ENCODE data around the gene ZNF808. TPM values are rescaled to one million over a fixed set of nuclear protein-coding genes. Genes with fewer than 3 reads are reported as not detected.

The ZNF808 gene
- total RNA-seq, 1 experiment from 2014 or later, result 19.8 TPM

DNA sequence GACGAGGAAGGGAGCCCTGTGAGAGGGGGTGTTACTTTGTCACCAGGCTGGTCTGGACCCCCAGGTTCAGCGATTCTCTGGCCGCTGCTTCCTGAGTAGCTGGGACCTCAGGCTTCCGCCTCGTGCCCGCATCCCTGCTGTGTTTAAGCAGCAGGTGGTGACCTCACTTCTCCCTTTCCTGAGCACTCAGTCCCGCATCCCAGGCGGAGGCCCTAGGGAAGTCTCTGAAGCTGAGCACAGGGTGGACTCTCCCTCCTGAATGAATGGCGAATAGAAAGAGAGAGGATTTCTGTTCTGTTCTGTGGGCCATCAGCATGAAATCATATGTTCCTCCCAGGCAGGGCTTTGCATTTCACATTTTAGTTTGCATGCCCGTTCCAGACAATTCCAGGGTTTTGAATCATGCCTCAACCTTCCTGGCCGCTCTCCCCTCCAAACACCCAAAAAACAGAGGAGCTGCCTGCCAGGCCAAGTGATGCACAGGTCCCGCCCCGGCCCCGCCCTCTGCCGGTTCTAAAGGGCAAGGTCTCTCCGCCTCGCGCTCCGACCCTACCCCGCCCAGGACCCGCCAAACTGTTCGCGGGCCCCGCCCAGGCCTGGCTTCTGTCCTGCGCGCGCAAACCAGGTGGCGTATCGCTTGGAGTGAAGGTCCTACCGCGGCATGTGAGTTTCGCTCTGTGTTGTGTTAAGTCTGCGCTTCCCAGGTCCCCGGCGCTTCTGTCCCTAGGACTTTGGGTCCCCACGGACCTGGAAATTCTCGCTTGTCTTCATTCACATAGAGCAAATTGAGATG is 35.1 kb upstream of the ZNF808 start:
- no TSS peak for BruUV-seq (replicated peaks)
- Mint-ChIP-seq H3K36me3 (ENCODE audit: insufficient read depth, unreplicated experiment) (peaks cover 6% of the 10 kb centered on the region), H3K4me1 (ENCODE audit: low read depth, unreplicated experiment) (no peaks in the 10 kb centered on the region), H3K27me3 (ENCODE audit: insufficient read depth, unreplicated experiment) (no peaks in the 10 kb centered on the region), H3K9me3 (ENCODE audit: unreplicated experiment) (peaks cover 24% of the 10 kb centered on the region), H3K4me3 (ENCODE audit: unreplicated experiment) (peak overlapping the region; percentile 65), H3K27ac (ENCODE audit: unreplicated experiment) (no peak overlapping the region)
- Histone ChIP-seq H3K4me3 (ENCODE audit: low read depth, low read length) (no peak overlapping the region), H3K36me3 (ENCODE audit: control insufficient read depth, insufficient read depth, low read length) (no peaks in the 10 kb centered on the region), H3K4me1 (no peaks in the 10 kb centered on the region), H3K9me3 (peaks cover 6% of the 10 kb centered on the region; the same call in 1 of the 2 replicates), H3K27me3 (replicated peaks; ENCODE audit: control insufficient read depth, insufficient read depth, low read length) (no peaks in the 10 kb centered on the region)
- POLR2A ChIA-PET, result no interaction called here
- TF ChIP-seq, protein P1, sequence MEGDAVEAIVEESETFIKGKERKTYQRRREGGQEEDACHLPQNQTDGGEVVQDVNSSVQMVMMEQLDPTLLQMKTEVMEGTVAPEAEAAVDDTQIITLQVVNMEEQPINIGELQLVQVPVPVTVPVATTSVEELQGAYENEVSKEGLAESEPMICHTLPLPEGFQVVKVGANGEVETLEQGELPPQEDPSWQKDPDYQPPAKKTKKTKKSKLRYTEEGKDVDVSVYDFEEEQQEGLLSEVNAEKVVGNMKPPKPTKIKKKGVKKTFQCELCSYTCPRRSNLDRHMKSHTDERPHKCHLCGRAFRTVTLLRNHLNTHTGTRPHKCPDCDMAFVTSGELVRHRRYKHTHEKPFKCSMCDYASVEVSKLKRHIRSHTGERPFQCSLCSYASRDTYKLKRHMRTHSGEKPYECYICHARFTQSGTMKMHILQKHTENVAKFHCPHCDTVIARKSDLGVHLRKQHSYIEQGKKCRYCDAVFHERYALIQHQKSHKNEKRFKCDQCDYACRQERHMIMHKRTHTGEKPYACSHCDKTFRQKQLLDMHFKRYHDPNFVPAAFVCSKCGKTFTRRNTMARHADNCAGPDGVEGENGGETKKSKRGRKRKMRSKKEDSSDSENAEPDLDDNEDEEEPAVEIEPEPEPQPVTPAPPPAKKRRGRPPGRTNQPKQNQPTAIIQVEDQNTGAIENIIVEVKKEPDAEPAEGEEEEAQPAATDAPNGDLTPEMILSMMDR (IDR thresholded peaks at IDR 0.05; ENCODE audit: insufficient read depth in 1 of 2, low read depth in 1 of 2, low read length in 1 of 2, severe bottlenecking in 1 of 2, unreplicated experiment in 1 of 2), result no peak
- CTCF ChIA-PET, result no interaction called here
- DNase-seq, result peak in 1 of 2 experiments; percentile 49
- intact Hi-C loops (cut with micrococcal nuclease; ENCODE audit: unreplicated experiment), result no loop called here

DNA sequence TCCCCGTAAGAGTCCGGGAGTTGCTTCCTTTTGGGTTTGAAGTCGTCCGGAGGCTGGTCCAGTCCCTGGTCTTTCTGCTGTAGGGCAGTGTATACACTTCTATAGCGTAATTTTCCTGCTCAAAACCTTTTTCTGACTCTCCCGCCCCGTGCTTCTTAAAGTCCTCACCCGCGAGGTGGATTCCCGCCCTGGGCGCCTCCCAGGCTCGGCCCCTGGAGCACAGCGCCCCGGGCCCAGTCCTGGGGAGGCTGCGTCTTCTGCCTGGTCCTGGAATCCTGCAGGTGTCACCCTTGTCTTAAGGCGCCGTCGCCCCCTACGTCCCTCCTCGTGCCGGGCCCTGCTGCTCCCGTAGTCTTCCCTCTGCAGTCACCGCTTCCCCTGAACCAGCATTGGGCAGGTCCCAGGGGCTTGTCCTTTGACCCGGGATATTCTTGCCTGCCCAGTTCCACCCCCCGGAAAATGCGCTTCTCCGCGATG is 34.4 kb upstream of the ZNF808 start:
- peaks cover 4% of the 10 kb centered on the region; the same call in 1 of the 2 replicates for H3K9me3 ChIP-seq
- DNase-seq, result peak in 1 of 2 experiments; percentile 46
- ChIA-PET CTCF (no interaction called here), POLR2A (no interaction called here)
- H3K36me3 ChIP-seq (ENCODE audit: control insufficient read depth, insufficient read depth, low read length), result no peaks in the 10 kb centered on the region
- H3K4me1 Mint-ChIP-seq (ENCODE audit: low read depth, unreplicated experiment), result no peaks in the 10 kb centered on the region
- no peak overlapping the region for H3K4me3 ChIP-seq (ENCODE audit: low read depth, low read length)
- no peak overlapping the region for H3K27ac Mint-ChIP-seq (ENCODE audit: unreplicated experiment)
- no peaks in the 10 kb centered on the region for H3K27me3 ChIP-seq (replicated peaks; ENCODE audit: control insufficient read depth, insufficient read depth, low read length)
- intact Hi-C loops (cut with micrococcal nuclease; ENCODE audit: unreplicated experiment), result no loop called here
- BruUV-seq (replicated peaks), result no TSS peak
- H3K9me3 Mint-ChIP-seq (ENCODE audit: unreplicated experiment), result peaks cover 24% of the 10 kb centered on the region
- no peaks in the 10 kb centered on the region for H3K27me3 Mint-ChIP-seq (ENCODE audit: insufficient read depth, unreplicated experiment)
- peak overlapping the region; percentile 65 for H3K4me3 Mint-ChIP-seq (ENCODE audit: unreplicated experiment)
- H3K4me1 ChIP-seq, result no peaks in the 10 kb centered on the region
- H3K36me3 Mint-ChIP-seq (ENCODE audit: insufficient read depth, unreplicated experiment), result peaks cover 6% of the 10 kb centered on the region
- TF ChIP-seq, protein P1 (IDR thresholded peaks at IDR 0.05; ENCODE audit: insufficient read depth in 1 of 2, low read depth in 1 of 2, low read length in 1 of 2, severe bottlenecking in 1 of 2, unreplicated experiment in 1 of 2), result no peak

DNA sequence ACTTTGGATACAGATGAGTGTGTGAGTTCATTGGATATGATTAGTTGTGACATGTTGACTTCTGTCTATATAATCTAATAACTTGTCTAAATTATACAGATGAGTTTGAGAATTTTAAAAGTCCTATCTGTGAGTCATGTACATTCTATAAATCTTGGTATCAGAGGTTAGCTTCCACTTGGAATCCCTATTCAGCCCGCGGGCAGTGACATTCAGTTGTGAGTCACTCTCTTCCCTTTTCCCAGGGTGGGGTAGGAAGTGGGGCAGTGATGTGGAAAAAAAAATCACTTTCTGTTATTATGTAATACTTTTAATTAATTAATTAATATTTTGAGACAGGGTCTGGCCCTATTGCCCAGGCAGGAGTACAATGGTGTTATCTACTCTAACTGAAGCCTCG is 33.0 kb upstream of the ZNF808 start:
- no peaks in the 10 kb centered on the region for H3K9me3 ChIP-seq

More for the DNA sequence above, 33.0 kb upstream of the ZNF808 start:
- no peaks in the 10 kb centered on the region for H3K27me3 ChIP-seq (replicated peaks; ENCODE audit: control insufficient read depth, insufficient read depth, low read length)
- Mint-ChIP-seq H3K4me3 (ENCODE audit: unreplicated experiment) (no peak overlapping the region), H3K9me3 (ENCODE audit: unreplicated experiment) (peaks cover 31% of the 10 kb centered on the region), H3K27me3 (ENCODE audit: insufficient read depth, unreplicated experiment) (no peaks in the 10 kb centered on the region), H3K36me3 (ENCODE audit: insufficient read depth, unreplicated experiment) (peaks cover 6% of the 10 kb centered on the region), H3K27ac (ENCODE audit: unreplicated experiment) (no peak overlapping the region), H3K4me1 (ENCODE audit: low read depth, unreplicated experiment) (no peaks in the 10 kb centered on the region)
- no peak overlapping the region for H3K4me3 ChIP-seq (ENCODE audit: low read depth, low read length)
- CTCF ChIA-PET, result no interaction called here
- BruUV-seq (replicated peaks), result no TSS peak
- POLR2A ChIA-PET, result no interaction called here
- intact Hi-C loops (cut with micrococcal nuclease; ENCODE audit: unreplicated experiment), result no loop called here
- no peaks in the 10 kb centered on the region for H3K4me1 ChIP-seq
- TF ChIP-seq, protein P1 (IDR thresholded peaks at IDR 0.05; ENCODE audit: insufficient read depth in 1 of 2, low read depth in 1 of 2, low read length in 1 of 2, severe bottlenecking in 1 of 2, unreplicated experiment in 1 of 2), result no peak
- no peak for DNase-seq
- H3K36me3 ChIP-seq (ENCODE audit: control insufficient read depth, insufficient read depth, low read length), result no peaks in the 10 kb centered on the region

Measured in Caco-2 (cell line).